HG03097 (cell line): ENCODE measurements around the gene BTLA.
"Not testable (repeated sequence)": the region's sequence is repeated elsewhere in the genome, so short reads cannot be mapped to it uniquely, and the experiment has no call there.

Experiments used
- ATAC-seq: cut with Tn5 transposase; IDR thresholded peaks from one replicate; pipeline ENCODE4 v1.9.1; 2021; ENCODE audit not compliant: unreplicated experiment, low FRiP score

Gene BTLA, protein sequence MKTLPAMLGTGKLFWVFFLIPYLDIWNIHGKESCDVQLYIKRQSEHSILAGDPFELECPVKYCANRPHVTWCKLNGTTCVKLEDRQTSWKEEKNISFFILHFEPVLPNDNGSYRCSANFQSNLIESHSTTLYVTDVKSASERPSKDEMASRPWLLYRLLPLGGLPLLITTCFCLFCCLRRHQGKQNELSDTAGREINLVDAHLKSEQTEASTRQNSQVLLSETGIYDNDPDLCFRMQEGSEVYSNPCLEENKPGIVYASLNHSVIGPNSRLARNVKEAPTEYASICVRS

DNA sequence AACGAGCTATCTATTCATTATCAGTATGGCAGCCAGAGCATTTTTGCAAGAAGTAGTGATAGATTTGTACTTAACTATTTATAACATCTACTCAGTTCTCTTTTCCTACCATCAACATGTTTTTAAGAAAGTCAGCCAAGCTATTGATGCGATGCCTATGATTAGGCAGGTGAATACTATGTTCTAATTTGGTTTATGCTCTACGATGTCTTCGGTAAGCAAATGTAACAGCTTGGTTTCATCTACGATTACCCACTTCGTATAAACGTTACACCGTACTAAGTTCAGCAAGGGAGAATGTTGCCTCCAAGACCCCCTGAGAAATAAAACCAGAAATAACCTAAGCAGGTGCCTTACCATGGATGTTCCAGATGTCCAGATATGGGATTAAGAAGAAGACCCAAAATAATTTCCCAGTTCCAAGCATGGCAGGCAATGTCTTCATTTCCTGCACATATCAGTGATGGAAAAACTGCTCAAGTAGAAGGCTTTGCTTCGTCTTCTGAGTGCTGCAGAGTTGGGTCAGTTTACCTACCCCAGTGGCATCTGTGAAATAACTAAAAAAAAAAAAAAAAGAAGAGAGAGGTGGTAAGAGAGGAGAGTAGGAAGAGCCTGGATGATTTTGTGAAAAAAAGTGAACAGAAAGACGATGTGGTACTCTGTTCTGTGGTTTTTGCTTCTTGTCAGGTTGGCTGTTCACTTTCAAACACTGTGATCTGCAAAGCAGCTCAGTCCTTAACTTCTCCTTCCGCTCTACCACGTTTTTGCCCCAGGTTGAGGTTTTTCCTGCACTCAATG is at the start of gene BTLA:
TSS of gene BTLA (minus strand) at position 559 of the 798 bp plus-strand sequence. CDS start at position 445, 114 bp downstream.
- ATAC-seq = no peak

DNA sequence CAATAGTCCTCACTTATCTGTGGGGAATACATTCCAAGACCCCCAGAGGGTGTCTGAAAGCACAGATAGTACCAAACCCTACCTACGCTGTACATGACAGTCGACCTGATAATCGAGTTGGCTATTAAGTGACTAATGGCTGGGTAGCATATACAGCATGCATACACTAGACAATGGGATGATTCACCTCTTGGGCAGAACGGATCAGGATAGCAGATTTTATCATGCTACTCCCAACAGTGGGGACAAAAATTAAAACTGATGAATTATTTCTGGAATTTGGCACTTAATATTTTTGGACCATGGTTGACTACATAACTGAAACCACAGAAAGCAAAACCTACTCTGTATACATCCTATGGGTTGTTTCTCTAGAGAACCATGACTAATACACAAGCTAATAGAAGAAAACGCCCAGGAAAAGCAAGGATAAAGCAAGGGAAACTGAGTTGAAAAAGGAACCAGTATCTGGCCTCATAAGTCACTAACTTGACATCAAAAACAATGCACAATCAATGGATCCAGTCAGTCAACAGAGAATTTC is 47.0 kb upstream of the BTLA start:
- no peak for ATAC-seq

DNA sequence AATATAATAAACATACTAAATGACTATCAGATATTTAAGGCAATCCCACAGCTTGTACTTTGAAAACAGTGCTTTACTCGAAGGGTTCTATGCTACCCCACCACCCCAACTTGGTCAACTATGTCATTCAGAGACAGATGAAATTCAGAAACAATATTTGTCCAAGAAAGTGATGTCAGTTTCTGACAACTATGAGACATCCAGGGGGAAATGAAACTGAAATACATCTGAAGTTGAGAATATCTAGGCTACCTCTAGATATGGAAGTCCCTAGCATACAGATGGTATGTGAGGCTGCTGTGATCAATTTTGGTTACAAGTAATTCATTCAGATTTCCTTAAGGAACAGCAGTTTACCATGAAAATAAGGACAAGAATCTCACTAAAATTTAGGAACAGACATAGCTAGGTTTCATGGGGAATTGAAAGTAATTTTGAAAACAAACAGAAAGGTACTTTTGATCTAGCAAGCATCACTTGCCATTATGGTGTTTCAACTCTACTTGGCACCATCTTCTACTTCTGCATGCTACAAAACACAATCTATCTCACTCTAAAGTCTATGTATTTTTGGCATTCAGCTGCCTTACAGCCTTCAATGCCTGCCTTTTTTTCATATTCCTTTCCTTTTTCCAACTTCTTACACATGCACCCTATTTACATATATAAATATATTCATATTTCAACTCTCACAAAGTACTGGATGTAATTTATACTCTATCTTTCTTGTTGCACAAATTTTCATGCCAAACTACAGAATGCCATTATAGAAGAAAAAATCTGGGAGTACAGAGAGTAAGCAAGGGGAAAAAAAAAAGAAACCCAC is 40.8 kb upstream of the BTLA start:
- ATAC-seq = peak; percentile 82

DNA sequence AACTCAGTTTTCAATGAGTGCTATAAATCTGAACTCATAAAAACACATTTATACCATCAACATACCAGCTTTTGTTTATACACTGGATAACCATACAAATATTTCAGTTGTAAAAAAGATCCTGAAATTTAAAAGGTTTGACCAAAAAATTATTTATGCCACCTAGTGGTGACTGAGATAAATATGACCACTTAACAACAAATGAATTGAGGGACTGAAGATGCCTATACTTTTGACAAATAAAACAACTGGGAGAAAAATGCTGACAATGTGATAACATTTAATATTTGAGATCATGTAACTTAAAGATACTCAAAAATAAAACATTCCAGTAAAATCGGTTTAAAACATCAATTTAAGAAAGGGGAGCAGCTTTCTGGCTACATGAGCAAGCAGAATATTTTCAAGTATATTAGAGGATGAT is 32.1 kb upstream of the BTLA start:
- ATAC-seq = no peak

DNA sequence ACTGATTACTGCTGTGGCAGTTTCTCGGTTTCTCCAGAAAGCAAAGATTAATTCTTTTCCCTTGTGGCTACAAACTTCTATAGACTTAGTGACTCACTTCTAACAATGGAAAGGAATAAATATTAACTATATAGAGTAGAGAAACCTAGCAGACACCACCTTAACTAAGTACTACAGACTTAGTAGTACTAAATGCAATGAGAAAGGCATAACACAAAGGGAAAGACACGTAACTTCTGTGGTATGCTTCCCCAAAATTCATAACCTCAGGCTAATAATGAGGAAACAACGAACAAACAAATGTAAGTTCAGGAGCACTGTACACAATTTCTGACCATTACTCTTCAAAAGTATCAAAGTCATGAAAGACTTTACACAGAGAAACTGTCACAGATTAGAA is 31.3 kb upstream of the BTLA start:
- no peak for ATAC-seq

DNA sequence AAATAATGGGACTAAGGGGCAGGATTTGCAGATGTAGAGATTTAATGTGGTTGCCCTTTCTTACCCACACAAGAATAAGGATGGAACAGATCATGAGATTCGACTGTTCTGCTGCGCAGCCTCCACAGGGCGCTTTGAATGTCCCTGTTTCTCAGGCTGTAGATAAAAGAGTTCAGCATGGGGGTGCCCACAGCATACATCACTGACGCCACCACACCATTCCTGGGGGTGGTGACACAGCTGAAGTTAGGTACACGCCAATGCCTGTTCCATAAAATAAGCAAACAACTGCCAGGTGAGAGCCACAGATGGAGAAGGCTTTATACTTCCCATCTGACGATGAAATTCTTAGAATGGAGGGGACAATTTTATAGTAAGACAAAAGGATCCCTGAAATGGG is 24.9 kb upstream of the BTLA start:
- not testable (repeated sequence) for ATAC-seq

DNA sequence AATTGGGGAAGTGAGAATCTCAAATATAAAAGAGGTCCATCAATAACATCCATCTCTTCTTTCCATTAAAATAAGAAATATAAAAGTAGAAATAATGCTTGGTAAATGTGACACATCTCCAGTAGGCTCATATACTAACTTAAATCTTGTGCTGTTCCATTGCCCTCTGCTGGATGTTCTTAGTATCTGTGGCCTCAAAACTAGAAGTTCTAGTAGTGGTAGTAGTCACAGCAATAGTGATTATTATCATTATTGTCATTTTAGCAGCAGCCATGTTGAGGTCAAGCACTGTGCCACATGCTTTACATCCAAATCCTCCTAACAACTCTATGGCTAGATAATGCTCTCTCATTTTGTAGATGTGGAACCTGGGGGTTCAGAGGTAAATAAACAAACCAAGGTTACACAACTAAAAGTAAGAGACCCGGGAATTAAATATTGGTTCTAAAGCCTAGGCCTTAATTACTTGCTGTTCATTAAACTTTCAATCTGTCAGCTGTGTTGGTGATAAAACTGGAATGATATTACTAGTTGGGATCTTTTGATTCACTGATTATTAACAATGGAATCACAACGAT is 20.2 kb upstream of the BTLA start:
- no peak for ATAC-seq

DNA sequence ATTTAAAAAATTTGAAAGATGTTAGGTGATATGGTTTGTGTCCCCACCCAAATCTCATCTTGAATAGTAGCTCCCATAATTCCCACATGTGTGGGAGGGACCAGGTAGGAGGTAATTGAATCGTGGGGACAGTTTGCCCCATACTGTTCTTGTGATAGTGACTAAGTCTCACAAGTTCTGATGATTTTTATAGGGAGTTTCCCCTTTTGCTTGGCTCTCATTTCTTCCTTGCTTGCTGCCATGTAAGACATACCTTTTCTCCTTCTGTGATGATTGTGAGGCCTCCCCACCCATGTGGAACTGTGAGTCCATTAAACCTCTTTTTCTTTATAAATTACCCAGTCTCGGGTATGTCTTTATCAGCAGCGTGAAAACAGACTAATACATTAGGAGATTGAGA is 19.7 kb upstream of the BTLA start:
- ATAC-seq = not testable (repeated sequence)

DNA sequence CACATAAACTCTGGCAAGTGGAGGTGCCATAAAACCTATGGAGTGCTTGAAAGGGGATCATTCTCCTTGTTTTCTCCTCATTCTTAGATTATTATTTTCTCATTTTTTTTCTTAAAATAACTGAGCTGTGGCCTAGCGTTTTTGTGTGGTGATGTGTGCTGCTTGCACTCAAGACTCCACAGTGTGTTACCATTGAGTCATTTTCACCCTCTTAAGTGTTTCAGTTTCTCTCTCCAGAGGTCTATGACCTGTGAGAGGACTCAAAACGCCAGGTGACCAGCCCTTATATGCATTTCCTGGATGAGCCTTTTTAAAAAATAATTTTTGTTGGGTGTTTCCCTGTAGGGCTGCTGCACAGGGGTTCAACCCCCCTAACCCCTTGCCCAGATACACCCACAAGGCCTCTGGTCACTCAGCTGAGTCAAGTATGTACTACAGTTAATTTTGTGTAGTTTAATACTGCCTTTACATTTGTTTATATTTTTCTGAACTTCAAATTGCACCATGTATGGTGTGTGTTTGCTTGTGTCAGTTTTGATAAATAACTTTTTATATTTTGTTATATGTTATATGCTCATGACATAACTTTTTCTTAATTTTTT is 15.4 kb upstream of the BTLA start:
- ATAC-seq = peak; percentile 99

DNA sequence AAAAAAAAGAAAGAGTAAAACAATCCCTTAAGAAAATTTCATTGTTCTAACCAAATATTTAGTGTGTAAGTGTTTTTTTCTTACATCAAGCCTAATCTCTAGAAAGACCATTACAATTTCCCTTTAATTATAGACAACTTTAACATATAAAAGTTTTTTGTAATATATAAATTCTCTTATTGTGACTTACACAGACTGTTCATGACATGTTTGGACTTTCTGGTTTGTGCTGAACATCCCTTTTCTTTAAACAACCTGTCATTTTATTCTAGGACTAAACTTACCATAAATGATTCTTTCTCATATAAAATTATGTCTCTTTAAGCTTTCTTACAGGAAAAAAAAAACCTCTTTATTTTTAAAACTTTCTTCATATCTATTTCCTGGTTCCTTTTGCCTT is 13.0 kb upstream of the BTLA start:
- ATAC-seq = no peak

DNA sequence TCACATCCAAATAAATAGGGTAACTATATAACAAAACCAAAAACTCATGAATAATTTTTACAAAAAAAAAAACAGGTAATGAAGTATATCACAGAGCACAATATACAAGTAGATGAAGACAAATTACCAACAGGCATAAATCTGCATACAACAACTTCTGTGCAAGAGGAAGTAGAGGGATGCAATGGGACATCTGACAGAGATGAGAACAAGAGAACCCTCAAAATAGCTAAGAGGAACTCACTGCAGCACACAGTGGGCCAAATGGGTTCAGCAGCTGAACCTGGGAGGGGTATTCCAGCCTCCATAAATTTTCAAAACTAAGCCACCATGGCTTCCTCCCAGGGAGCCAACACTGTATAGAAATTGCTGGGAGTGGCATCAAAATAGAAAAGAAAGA is 9.6 kb upstream of the BTLA start:
- no peak for ATAC-seq

DNA sequence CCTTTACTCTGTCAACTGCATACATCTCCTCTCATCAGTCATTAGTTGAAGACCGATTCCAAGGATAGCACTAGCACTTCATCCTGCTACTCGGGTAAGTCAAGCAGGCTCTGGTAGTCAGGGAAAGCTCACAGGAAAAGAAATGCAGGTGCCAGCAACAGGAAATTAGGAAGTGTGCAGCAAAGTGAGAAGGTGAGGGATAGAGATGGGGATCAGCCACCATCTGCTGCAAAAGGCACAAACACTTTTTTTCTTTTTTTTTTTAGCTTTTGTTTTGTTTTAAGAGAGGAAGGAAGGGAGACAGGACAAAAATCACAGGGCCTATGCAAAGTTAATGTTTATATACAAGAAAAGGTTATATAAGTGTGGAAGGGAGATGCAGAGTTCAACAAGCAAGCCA is 9.0 kb upstream of the BTLA start:
- no peak for ATAC-seq

DNA sequence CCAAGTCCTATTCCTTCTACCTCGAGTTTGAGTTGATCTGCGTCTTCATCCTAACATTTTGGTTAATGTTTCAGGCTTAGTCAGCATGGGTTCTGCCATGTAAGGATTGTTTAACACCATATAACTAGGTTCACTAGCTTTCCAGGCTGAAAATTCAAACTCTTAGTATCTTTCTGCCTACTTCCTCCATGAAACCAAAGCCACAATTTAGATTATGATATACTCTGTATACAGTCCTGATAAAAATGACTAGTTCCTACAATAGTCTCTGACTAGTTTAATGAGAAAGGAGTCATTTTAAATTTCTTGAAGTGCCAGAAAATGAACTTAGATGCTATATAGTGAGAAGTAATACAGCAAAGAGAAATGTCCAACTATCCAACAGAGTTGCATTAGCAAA is 6.6 kb upstream of the BTLA start:
- ATAC-seq = no peak

DNA sequence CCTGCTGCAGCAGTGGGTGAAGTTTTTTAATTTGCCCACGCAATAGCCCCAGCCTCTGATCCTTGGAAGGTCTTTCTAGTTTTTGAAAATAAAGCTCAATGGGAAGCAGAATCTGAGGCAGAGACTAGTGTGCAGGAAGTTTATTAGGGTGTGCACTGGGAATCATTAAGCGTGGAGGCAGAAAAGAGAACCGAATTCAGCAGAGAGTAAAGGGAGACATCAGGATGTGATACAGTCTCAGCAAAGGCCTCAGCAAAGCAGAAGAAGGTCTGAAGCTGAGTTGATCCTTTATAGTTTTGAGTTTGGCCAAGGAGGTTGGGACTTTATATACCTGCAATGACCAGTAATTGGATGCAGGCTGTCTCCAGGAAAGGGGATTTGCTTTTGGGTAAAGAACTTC is 4.9 kb upstream of the BTLA start:
- ATAC-seq = no peak

DNA sequence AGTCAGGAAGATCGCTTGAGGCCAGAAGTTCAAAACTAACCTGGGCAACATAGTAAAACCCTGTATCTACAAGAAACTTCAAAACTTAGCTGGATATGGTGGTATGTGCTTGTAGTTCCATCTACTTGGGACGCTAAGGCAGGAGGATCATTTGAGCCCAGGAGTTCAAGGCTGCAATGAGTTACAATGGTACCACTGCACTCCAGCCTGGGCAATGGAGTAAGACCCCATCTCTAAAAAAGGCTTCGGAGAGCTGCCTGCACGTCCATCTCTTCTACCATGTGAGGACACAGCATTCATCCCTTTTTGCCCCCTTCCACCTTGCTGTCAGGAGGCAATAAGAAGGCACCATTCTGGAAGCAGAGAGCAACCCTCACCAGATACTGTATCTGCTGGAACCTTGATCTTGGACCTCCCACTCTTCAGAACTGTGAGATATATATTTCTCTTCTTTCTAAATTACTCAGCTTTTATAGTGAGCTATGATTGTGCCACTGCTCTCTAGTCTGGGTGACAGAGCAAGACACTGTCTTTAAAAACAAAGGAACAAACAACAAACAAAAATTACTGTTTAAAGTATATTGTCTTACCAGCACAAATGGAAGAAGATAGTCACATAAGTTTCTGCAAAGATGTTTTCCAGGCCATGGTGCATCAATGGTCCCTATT is 4.2 kb upstream of the BTLA start:
- no peak for ATAC-seq

DNA sequence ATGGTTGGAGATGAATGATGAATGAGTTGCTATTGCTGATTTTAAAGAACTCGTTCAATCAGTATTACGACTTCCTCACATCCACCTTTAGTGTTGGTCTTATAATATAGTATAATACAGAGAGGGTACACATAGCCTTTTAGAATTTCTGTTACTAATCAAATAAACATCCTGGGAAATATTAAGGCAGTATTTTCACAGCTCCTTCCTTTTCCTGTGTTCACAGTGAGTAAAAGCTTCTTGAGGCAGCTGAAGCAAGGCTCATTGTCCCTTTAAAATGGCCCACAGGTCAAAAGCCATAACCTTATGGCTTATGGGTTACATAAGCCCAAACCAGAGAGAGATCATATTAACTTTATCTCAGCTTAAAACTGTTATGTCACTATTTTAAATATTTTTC is 1.3 kb upstream of the BTLA start:
- no peak for ATAC-seq

DNA sequence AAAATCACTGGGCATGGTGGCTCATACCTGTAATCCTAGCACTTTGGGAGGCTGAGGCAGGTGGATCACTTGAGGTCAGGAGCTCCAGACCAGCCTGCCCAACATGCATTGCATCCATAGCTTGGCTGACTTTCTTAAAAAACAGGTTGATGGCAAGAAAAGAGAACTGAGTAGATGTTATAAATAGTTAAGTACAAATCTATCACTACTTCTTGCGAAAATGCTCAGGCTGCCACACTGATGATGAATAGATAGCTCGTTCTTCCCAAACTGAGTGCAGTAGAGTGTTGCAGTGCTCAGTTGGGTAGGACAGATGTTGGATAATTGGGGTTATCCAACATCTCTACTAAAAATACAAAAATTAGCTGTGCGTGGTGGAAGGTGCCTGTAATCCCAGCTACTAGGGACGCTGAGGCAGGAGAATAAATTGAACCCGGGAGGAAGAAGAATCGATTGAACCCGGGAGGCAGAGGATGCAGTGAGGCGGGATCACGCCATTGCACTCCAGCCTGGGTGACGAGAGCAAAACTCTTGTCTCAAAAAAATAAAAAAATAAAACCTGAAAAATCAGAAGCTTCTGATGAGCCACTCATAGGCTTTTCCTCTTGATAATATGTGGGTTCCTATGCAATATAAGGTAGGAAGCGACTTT is 1.2 kb downstream of the BTLA start:
- ATAC-seq = no peak

DNA sequence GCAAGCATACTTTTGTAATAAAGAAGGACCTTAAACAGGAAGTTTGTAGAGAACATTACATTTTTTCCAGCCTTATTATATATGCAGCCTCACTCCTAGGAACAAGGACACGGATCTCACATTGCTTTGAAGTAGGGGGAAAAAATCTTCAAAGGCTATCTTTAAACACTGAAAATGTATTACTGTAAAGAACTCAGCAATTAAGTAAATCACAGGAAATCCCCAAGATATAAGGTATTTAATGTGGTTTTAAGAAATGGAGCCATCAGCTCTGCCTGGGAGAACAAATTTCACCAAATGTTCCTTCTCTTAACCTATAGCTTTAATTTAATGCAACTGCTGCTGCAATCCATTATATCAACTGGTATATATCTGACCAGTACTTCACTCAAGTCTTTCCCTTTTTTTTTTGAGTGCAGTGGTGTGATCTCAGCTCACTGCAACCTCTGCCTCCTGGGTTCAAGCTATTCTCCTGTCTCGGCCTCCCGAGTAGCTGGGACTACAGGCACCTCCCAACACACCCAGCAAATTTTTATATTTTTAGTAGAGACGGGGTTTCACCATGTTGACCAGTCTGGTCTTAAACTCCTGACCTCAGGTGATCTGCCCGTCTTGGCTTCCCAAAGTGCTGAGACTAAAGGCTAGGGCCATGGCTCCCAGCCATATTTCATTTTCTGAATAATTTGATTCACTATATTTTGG is 2.8 kb downstream of the BTLA start:
- ATAC-seq = no peak

DNA sequence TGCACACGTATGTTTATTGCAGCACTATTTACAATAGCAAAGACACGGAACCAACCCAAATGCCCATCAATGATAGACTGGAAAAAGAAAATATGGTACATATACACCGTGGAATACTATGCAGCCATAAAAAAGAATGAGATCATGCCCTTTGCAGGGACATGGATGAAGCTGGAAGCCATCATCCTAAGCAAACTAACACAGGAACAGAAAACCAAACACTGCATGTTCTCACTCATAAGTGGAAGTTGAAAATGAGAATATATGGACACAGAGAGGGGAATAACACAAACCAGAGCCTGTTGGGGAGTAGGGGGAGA is 4.9 kb downstream of the BTLA start:
- ATAC-seq = not testable (repeated sequence)
